ENCODE results near the gene WWOX.

DNA sequence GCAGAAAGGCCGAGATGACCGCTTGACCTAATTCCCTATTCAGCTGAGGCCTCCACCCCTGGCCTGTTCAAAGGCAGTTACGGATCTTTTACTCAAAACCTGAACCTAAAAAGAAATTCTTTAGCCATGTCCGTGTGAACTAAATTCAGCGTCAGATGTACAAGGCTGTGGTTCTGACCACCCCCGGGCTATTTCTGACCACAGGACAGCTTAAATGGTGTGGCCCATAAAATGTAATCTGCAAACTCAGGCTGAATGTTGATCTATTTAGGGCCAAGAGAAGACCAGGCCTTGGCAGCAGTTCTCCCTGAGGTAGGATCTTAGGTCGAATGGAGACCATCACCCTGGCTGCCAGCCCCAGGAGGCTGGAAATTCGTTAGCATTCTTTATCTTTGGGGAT lies 485.5 kb downstream of the WWOX start:
- TF ChIP-seq, protein P1, sequence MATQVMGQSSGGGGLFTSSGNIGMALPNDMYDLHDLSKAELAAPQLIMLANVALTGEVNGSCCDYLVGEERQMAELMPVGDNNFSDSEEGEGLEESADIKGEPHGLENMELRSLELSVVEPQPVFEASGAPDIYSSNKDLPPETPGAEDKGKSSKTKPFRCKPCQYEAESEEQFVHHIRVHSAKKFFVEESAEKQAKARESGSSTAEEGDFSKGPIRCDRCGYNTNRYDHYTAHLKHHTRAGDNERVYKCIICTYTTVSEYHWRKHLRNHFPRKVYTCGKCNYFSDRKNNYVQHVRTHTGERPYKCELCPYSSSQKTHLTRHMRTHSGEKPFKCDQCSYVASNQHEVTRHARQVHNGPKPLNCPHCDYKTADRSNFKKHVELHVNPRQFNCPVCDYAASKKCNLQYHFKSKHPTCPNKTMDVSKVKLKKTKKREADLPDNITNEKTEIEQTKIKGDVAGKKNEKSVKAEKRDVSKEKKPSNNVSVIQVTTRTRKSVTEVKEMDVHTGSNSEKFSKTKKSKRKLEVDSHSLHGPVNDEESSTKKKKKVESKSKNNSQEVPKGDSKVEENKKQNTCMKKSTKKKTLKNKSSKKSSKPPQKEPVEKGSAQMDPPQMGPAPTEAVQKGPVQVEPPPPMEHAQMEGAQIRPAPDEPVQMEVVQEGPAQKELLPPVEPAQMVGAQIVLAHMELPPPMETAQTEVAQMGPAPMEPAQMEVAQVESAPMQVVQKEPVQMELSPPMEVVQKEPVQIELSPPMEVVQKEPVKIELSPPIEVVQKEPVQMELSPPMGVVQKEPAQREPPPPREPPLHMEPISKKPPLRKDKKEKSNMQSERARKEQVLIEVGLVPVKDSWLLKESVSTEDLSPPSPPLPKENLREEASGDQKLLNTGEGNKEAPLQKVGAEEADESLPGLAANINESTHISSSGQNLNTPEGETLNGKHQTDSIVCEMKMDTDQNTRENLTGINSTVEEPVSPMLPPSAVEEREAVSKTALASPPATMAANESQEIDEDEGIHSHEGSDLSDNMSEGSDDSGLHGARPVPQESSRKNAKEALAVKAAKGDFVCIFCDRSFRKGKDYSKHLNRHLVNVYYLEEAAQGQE (IDR thresholded peaks at IDR 0.05; ENCODE audit: insufficient read depth in 1 of 2, low read depth in 2 of 2, low read length in 2 of 2), result no peak
- TF ChIP-seq POLR2AphosphoS5 (IDR thresholded peaks at IDR 0.05; ENCODE audit: low read depth, low read length) (no peak), SIN3A (IDR thresholded peaks at IDR 0.05; ENCODE audit: borderline replicate concordance, insufficient read depth, low read length) (no peak), TAF1 (IDR thresholded peaks at IDR 0.05; ENCODE audit: borderline replicate concordance, insufficient read depth, low read length) (no peak)
